GM12878 (cell line): ENCODE measurements around the gene CANT1. TPM values are rescaled to one million over a fixed set of nuclear protein-coding genes. Genes with fewer than 3 reads are reported as not detected.

Experiments
- CBX3 ChIP-seq: fragments of 200-600 bp; sonication (generic); IDR thresholded peaks from 2 replicates; pipeline ENCODE4 v1.6.1; 2016; ENCODE audit warnings: low read depth, borderline replicate concordance
- CEBPB ChIP-seq, 2 experiments: fragments of 150-350 bp in 1 of 2; IDR thresholded peaks; 2 replicates each; pipeline ENCODE4 v1.6.1; 2012 to 2014; ENCODE audit warnings: low read depth in 2 of 2, low read length in 2 of 2, borderline replicate concordance in 1 of 2, inconsistent platforms in 1 of 2
- CHD4 ChIP-seq: fragments of 200-600 bp; sonication (generic); IDR thresholded peaks from 2 replicates; pipeline ENCODE4 v1.6.1; 2016; ENCODE audit warnings: mild to moderate bottlenecking
- DPF2 ChIP-seq: fragments of 450-650 bp; IDR thresholded peaks from 2 replicates; pipeline ENCODE4 v1.6.1; 2017; ENCODE audit warnings: mild to moderate bottlenecking
- E4F1 ChIP-seq: fragments of 450-650 bp; IDR thresholded peaks from 2 replicates; pipeline ENCODE4 v1.6.1; 2018; ENCODE audit warnings: borderline replicate concordance, mild to moderate bottlenecking; ENCODE audit not compliant: partially characterized antibody
- HCFC1 ChIP-seq: fragments of 150-350 bp; IDR thresholded peaks from 2 replicates; pipeline ENCODE4 v1.6.1; 2014; ENCODE audit warnings: low read length
- IKZF2 ChIP-seq, 2 experiments: fragments of 450-650 bp; IDR thresholded peaks; 2 replicates each; pipeline ENCODE4 v1.6.1; 2017; ENCODE audit warnings: mild to moderate bottlenecking in 2 of 2, moderate library complexity in 2 of 2
- KAT2A ChIP-seq: conservative IDR thresholded peaks from 2 replicates; pipeline ENCODE4 v1.6.1; 2011; ENCODE audit warnings: low read depth, low read length; ENCODE audit not compliant: control insufficient read depth
- MXI1 ChIP-seq: fragments of 150-350 bp; IDR thresholded peaks from 2 replicates; pipeline ENCODE4 v1.6.1; 2011; ENCODE audit warnings: low read depth, mild to moderate bottlenecking, inconsistent platforms, low read length, improper control_type of control experiment
- NFIC ChIP-seq: IDR thresholded peaks from 2 replicates; pipeline ENCODE4 v1.6.1; 2012; ENCODE audit warnings: low read depth, mild to moderate bottlenecking, inconsistent platforms, low read length, moderate library complexity
- SP1 ChIP-seq: IDR thresholded peaks from one replicate; pipeline ENCODE4 v1.6.1; 2011; ENCODE audit warnings: low read depth, low read length
- TCF3 ChIP-seq: IDR thresholded peaks from 2 replicates; pipeline ENCODE4 v1.6.1; 2012; ENCODE audit warnings: low read depth, mild to moderate bottlenecking, low read length, borderline replicate concordance; ENCODE audit not compliant: insufficient read depth
- ZBTB40 ChIP-seq: fragments of 450-650 bp; IDR thresholded peaks from 2 replicates; pipeline ENCODE4 v1.6.1; 2016; ENCODE audit warnings: mild to moderate bottlenecking, moderate library complexity, borderline replicate concordance
- polyA plus RNA-seq, 11 experiments: library from polyadenylated mRNA; depleted of rRNA in 4 of 11; unstranded in 6 of 11; stranded (reverse) in 5 of 11; fragments of >200 nt; fragmentation: Nextera tagmentation in 4 of 11; fragmentation: Illumina TruSeq in 1 of 11; extraction: Ambion mirVana in 4 of 11; extraction: Trizol in 1 of 11; gene quantifications; 1 replicate in 1 of 11; 2 replicates in 10 of 11; pipeline versions ENCODE4 v1.2.1 to v1.2.3, GENCODE V29; 2011 to 2016; ENCODE audit warnings: inconsistent platforms in 2 of 11, missing spikeins in 2 of 11, low read depth in 1 of 11
- total RNA-seq, 4 experiments: library from RNA; depleted of rRNA in 3 of 4; stranded (reverse); fragments of >200 nt in 3 of 4; fragmentation: Illumina TruSeq in 1 of 4; extraction: Trizol in 1 of 4; gene quantifications; 2 replicates each; pipeline versions ENCODE4 v1.2.1 to v1.2.3, GENCODE V29; 2013 to 2021
- TF ChIP-seq, protein P1 (sequence below): fragments of 450-650 bp; IDR thresholded peaks from 2 replicates; pipeline ENCODE4 v1.6.1; 2017; ENCODE audit warnings: mild to moderate bottlenecking, moderate library complexity
- TF ChIP-seq, protein P2 (sequence below): fragments of 450-650 bp; IDR thresholded peaks from 2 replicates; pipeline ENCODE4 v1.6.1; 2017; ENCODE audit warnings: mild to moderate bottlenecking

Gene CANT1
- total and polyA plus RNA-seq, 10 of the 15 experiments (the other 5 are each of a cell fraction or from before 2014, with no cell fraction given), result 2.2 to 59.2 (median 20.2) TPM

GRCh38 chr17:79009397-79010303 lies at the start of gene CANT1 (continued):
- TF ChIP-seq, protein P1, sequence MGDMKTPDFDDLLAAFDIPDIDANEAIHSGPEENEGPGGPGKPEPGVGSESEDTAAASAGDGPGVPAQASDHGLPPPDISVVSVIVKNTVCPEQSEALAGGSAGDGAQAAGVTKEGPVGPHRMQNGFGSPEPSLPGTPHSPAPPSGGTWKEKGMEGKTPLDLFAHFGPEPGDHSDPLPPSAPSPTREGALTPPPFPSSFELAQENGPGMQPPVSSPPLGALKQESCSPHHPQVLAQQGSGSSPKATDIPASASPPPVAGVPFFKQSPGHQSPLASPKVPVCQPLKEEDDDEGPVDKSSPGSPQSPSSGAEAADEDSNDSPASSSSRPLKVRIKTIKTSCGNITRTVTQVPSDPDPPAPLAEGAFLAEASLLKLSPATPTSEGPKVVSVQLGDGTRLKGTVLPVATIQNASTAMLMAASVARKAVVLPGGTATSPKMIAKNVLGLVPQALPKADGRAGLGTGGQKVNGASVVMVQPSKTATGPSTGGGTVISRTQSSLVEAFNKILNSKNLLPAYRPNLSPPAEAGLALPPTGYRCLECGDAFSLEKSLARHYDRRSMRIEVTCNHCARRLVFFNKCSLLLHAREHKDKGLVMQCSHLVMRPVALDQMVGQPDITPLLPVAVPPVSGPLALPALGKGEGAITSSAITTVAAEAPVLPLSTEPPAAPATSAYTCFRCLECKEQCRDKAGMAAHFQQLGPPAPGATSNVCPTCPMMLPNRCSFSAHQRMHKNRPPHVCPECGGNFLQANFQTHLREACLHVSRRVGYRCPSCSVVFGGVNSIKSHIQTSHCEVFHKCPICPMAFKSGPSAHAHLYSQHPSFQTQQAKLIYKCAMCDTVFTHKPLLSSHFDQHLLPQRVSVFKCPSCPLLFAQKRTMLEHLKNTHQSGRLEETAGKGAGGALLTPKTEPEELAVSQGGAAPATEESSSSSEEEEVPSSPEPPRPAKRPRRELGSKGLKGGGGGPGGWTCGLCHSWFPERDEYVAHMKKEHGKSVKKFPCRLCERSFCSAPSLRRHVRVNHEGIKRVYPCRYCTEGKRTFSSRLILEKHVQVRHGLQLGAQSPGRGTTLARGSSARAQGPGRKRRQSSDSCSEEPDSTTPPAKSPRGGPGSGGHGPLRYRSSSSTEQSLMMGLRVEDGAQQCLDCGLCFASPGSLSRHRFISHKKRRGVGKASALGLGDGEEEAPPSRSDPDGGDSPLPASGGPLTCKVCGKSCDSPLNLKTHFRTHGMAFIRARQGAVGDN, result peak; percentile 53
- TF ChIP-seq MXI1, result no peak
- TF ChIP-seq KAT2A, result no peak
- peak; percentile 87 for TF ChIP-seq HCFC1
- TF ChIP-seq, protein P2, sequence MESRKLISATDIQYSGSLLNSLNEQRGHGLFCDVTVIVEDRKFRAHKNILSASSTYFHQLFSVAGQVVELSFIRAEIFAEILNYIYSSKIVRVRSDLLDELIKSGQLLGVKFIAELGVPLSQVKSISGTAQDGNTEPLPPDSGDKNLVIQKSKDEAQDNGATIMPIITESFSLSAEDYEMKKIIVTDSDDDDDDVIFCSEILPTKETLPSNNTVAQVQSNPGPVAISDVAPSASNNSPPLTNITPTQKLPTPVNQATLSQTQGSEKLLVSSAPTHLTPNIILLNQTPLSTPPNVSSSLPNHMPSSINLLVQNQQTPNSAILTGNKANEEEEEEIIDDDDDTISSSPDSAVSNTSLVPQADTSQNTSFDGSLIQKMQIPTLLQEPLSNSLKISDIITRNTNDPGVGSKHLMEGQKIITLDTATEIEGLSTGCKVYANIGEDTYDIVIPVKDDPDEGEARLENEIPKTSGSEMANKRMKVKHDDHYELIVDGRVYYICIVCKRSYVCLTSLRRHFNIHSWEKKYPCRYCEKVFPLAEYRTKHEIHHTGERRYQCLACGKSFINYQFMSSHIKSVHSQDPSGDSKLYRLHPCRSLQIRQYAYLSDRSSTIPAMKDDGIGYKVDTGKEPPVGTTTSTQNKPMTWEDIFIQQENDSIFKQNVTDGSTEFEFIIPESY, result no peak
- no peak for TF ChIP-seq CBX3
- TF ChIP-seq NFIC, result no peak
- peak; percentile 21 for TF ChIP-seq SP1
- TF ChIP-seq CEBPB (IDR thresholded peaks at IDR 0.05; ENCODE audit: borderline replicate concordance in 1 of 2, low read depth in 2 of 2, low read length in 2 of 2), result no peak
- TF ChIP-seq TCF3, result no peak
- TF ChIP-seq IKZF2 (IDR thresholded peaks at IDR 0.05), result no peak
- peak; percentile 68; the same call in 1 of the 2 replicates for TF ChIP-seq DPF2
- peak; percentile 11 for TF ChIP-seq E4F1
- no peak for TF ChIP-seq ZBTB40
- no peak for TF ChIP-seq CHD4
